ENCODE measurements around the gene NCOR2. TPM values are rescaled to one million over a fixed set of nuclear protein-coding genes. Genes with fewer than 3 reads are reported as not detected.
A peak's percentile ranks its signal among the peaks of the same experiment; 100 is the strongest.

Gene NCOR2
- polyA plus RNA-seq, 2 donors = 22.9 to 48.1 TPM

DNA sequence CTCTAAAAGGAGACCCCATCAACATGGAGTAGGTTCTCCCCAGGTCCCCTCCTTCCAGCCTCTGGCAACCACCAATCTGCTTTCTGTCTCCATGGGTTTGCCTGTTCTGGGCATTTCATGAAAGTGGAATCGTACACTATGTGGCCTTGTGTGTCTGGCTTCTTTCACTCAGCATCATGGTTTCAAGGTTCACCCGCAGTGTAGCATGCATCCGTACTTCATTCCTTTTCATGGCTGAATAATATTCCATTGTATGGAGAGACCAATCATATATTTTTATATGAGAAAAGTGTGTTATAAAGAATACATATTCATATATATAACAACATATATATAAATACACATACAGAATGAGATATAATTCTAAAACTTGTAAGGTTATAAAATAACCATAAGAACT is 19.8 kb downstream of the NCOR2 start:
- Histone ChIP-seq H3K9me3 (ENCODE audit: control insufficient read depth in 2 of 2, insufficient read depth in 1 of 2, low read depth in 1 of 2, low read length in 1 of 2) (no peaks in the 10 kb centered on the region), H3K36me3 (ENCODE audit: control insufficient read depth in 2 of 2, insufficient read depth in 2 of 2, low read length in 1 of 2) (no peaks in the 10 kb centered on the region), H3K4me3 (ENCODE audit: low read depth in 1 of 2, low read length in 2 of 2) (no peak overlapping the region), H3K27ac (ENCODE audit: low read depth in 2 of 2, low read length in 1 of 2) (no peak overlapping the region), H3K4me1 (ENCODE audit: control insufficient read depth in 2 of 2, insufficient read depth in 2 of 2, low read length in 1 of 2) (peaks cover 16 to 36% of the 10 kb centered on the region in 2 donors), H3K27me3 (ENCODE audit: control insufficient read depth in 1 of 2, insufficient read depth in 2 of 2, low read length in 2 of 2) (no peaks in the 10 kb centered on the region)
- 97% methylated on average over 3 of the region's 3 CpGs for WGBS, 2 donors

DNA sequence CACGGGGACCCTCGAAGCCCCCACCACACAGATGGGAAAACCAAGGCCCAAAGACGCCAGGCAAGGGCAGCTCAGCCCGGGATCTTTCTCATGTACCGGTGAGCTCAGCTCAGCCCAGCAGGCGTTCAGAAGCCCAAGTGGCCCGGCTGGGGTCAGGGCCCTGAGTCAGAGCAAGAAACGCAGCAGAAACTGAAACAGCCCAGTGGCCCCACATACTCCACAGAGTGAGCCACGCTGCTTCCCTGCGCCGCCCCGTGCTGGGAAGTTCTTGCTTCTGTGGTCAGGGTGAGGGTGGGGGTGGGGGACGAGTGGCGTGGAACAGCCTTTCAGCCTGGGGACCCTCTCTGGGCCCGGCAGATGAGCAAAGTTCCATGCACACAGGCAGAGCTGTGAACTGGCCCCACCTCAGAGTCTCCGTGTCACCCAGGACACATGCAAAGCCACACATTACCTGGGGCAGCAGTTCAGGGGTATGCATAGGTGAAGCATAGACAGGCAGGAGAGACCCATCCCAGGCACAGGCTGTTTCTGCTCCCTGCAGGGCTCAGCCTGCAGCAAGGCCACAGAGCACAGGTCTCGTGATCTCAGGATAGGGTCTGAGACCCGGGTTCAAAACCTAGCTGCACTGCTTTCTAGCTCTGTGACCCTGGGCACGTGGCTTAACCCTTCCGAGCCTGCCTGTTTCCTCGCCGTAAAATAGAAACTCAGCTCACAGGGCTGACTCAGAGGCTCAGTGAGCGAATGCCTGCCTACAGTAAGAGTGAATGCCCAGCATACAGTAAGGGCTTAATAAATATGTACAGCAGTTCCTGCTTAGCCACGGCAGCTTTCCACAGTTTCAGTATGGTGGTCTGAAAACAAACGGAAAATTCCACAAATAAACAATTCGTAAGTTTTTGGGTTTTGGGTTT is 21.6 kb downstream of the NCOR2 start:
- no peaks in the 10 kb centered on the region for H3K36me3 ChIP-seq (ENCODE audit: control insufficient read depth in 2 of 2, insufficient read depth in 2 of 2, low read length in 1 of 2)
- WGBS, 2 donors = 69 to 70% methylated on average over 26 of the region's 26 CpGs
- no peaks in the 10 kb centered on the region for H3K27me3 ChIP-seq (ENCODE audit: control insufficient read depth in 1 of 2, insufficient read depth in 2 of 2, low read length in 2 of 2)
- H3K4me3 ChIP-seq (ENCODE audit: low read depth in 1 of 2, low read length in 2 of 2) = no peak overlapping the region
- H3K4me1 ChIP-seq (ENCODE audit: control insufficient read depth in 2 of 2, insufficient read depth in 2 of 2, low read length in 1 of 2) = peaks cover 17 to 40% of the 10 kb centered on the region in 2 donors
- H3K9me3 ChIP-seq (ENCODE audit: control insufficient read depth in 2 of 2, insufficient read depth in 1 of 2, low read depth in 1 of 2, low read length in 1 of 2) = no peaks in the 10 kb centered on the region
- H3K27ac ChIP-seq (ENCODE audit: low read depth in 2 of 2, low read length in 1 of 2) = no peak overlapping the region

DNA sequence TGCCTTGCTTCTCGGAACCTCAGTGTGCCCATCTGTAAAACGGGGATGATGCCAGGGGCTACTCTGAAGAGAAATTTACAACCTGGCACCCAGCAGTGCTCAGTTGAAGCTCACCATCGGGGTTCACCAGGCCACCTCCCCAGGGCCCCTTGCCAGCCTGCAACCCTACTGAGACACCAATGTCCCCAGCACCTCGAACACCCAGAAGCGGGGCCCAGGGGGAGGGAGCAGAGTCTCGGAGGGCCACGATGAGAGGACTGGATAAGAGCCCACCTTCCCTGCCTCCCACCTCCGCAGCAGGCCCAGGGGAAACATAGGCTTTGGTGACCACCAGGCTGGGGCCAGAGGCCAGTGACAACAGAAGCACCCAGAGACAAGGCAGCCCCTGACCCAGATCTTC is 22.4 kb downstream of the NCOR2 start:
- no peaks in the 10 kb centered on the region for H3K27me3 ChIP-seq (ENCODE audit: control insufficient read depth in 1 of 2, insufficient read depth in 2 of 2, low read length in 2 of 2)
- WGBS, 2 donors = 81% methylated on average over 8 of the region's 8 CpGs
- H3K36me3 ChIP-seq (ENCODE audit: control insufficient read depth in 2 of 2, insufficient read depth in 2 of 2, low read length in 1 of 2) = no peaks in the 10 kb centered on the region
- H3K4me1 ChIP-seq (ENCODE audit: control insufficient read depth in 2 of 2, insufficient read depth in 2 of 2, low read length in 1 of 2) = peaks cover 12 to 33% of the 10 kb centered on the region in 2 donors
- H3K27ac ChIP-seq (ENCODE audit: low read depth in 2 of 2, low read length in 1 of 2) = no peak overlapping the region
- no peak overlapping the region for H3K4me3 ChIP-seq (ENCODE audit: low read depth in 1 of 2, low read length in 2 of 2)
- no peaks in the 10 kb centered on the region for H3K9me3 ChIP-seq (ENCODE audit: control insufficient read depth in 2 of 2, insufficient read depth in 1 of 2, low read depth in 1 of 2, low read length in 1 of 2)

DNA sequence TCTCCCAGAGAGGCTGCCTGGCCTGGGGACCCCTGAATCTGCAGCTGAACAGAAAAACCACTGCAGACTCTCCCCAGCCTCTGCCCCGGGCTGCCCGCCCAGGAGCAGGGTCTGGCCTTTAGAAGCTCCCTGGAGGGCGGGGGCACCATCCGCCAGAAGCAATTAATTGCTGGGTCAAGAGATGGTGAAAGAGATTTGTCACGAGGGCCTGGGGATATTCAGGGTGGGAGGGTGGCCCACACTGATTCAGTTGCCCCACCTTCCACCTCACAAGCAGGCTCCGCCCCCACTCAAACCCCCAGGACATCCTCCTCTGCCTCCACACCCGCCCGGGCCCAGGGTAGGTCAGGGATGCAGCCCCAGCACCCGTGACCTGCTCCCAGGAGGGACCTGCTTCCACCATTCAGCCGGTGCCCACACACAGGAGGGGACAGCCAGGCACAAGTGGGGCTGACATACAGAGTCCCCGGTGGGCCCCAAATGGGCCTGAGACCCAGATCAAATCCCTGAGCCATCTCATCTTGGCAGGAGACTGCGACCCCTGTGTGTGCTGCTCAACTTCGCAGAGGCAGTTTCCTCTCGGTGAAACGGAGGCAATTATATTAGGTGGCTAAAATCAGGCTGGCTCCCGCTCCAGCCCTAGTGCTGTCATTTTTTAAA is 23.0 kb downstream of the NCOR2 start:
- Histone ChIP-seq H3K27me3 (ENCODE audit: control insufficient read depth in 1 of 2, insufficient read depth in 2 of 2, low read length in 2 of 2) (no peaks in the 10 kb centered on the region), H3K4me1 (ENCODE audit: control insufficient read depth in 2 of 2, insufficient read depth in 2 of 2, low read length in 1 of 2) (peaks cover 15 to 37% of the 10 kb centered on the region in 2 donors), H3K9me3 (ENCODE audit: control insufficient read depth in 2 of 2, insufficient read depth in 1 of 2, low read depth in 1 of 2, low read length in 1 of 2) (no peaks in the 10 kb centered on the region), H3K4me3 (ENCODE audit: low read depth in 1 of 2, low read length in 2 of 2) (no peak overlapping the region), H3K36me3 (ENCODE audit: control insufficient read depth in 2 of 2, insufficient read depth in 2 of 2, low read length in 1 of 2) (no peaks in the 10 kb centered on the region), H3K27ac (ENCODE audit: low read depth in 2 of 2, low read length in 1 of 2) (no peak overlapping the region)
- WGBS, 2 donors = 55 to 57% methylated on average over 16 of the region's 16 CpGs

DNA sequence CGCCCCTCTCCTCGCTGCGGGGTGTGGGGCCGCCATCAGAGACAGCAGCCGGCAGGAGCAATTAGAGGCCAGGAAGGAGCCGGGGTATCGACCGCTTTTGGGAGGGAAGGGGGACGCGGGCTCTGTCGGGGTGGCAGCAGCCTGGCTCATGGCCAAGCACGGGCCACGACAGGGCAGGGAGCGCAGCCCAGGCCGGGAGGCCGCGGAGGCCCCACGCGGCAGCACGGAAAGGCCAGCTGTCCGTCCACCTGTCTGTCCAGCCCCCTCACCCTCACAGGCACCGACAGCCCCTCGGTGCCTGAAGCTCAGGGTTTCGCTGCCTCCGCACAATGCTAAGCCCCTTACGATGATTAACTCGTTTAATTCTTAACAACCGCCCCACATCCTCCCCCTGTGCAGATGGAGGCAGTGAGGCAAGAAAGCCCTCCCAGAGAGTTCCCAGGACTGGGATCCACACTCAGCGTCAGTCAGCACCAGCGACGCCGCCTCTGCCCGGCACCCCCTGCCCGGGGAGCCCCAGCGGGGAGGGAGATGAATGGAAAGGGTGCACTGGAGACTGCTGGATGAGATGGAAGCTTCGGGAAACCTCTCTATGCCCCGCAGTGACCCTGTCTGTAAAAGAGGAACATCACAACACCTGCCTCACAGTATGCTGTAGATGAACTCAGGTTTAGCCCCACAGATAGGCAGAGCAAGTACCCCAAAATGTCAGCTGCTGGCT is 23.7 kb downstream of the NCOR2 start:
- Histone ChIP-seq H3K27me3 (ENCODE audit: control insufficient read depth in 1 of 2, insufficient read depth in 2 of 2, low read length in 2 of 2) (no peaks in the 10 kb centered on the region), H3K4me3 (ENCODE audit: low read depth in 1 of 2, low read length in 2 of 2) (no peak overlapping the region), H3K27ac (ENCODE audit: low read depth in 2 of 2, low read length in 1 of 2) (no peak overlapping the region), H3K4me1 (ENCODE audit: control insufficient read depth in 2 of 2, insufficient read depth in 2 of 2, low read length in 1 of 2) (peaks cover 19 to 39% of the 10 kb centered on the region in 2 donors), H3K9me3 (ENCODE audit: control insufficient read depth in 2 of 2, insufficient read depth in 1 of 2, low read depth in 1 of 2, low read length in 1 of 2) (no peaks in the 10 kb centered on the region), H3K36me3 (ENCODE audit: control insufficient read depth in 2 of 2, insufficient read depth in 2 of 2, low read length in 1 of 2) (no peaks in the 10 kb centered on the region)
- 44 to 47% methylated on average over 37 of the region's 37 CpGs for WGBS, 2 donors

DNA sequence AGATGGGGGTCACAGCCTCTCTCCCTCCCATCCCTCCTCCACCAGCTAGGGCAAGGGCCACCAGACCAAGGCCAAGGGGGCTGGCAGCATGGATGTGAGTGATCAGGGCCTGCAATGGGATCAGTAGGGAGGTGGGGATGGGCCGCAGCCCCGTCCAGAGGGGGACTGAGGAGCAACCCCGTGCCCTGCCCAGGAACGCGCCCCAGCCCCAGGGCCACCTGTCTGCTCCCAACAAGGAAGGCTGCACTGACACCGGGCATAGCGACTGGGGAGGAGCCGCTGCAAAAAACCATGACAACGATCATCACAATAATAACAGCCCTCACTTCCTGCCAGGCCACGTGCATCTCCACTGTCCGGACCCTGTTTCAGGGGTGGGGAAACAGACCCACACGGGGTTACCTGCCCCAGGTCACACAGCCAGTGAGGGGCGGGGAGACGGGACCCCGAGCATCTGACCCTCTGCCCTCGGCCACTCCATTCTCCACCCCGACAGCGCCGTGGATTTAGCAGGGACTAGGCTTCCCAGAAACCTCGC is 24.3 kb downstream of the NCOR2 start:
- H3K27me3 ChIP-seq (ENCODE audit: control insufficient read depth in 1 of 2, insufficient read depth in 2 of 2, low read length in 2 of 2) = no peaks in the 10 kb centered on the region
- no peak overlapping the region for H3K4me3 ChIP-seq (ENCODE audit: low read depth in 1 of 2, low read length in 2 of 2)
- no peaks in the 10 kb centered on the region for H3K36me3 ChIP-seq (ENCODE audit: control insufficient read depth in 2 of 2, insufficient read depth in 2 of 2, low read length in 1 of 2)
- peaks cover 25 to 45% of the 10 kb centered on the region in 2 donors for H3K4me1 ChIP-seq (ENCODE audit: control insufficient read depth in 2 of 2, insufficient read depth in 2 of 2, low read length in 1 of 2)
- WGBS, 2 donors = 27 to 31% methylated on average over 20 of the region's 20 CpGs
- H3K27ac ChIP-seq (ENCODE audit: low read depth in 2 of 2, low read length in 1 of 2) = peak overlapping the region in 1 of 2 donors; percentile 14
- H3K9me3 ChIP-seq (ENCODE audit: control insufficient read depth in 2 of 2, insufficient read depth in 1 of 2, low read depth in 1 of 2, low read length in 1 of 2) = no peaks in the 10 kb centered on the region

DNA sequence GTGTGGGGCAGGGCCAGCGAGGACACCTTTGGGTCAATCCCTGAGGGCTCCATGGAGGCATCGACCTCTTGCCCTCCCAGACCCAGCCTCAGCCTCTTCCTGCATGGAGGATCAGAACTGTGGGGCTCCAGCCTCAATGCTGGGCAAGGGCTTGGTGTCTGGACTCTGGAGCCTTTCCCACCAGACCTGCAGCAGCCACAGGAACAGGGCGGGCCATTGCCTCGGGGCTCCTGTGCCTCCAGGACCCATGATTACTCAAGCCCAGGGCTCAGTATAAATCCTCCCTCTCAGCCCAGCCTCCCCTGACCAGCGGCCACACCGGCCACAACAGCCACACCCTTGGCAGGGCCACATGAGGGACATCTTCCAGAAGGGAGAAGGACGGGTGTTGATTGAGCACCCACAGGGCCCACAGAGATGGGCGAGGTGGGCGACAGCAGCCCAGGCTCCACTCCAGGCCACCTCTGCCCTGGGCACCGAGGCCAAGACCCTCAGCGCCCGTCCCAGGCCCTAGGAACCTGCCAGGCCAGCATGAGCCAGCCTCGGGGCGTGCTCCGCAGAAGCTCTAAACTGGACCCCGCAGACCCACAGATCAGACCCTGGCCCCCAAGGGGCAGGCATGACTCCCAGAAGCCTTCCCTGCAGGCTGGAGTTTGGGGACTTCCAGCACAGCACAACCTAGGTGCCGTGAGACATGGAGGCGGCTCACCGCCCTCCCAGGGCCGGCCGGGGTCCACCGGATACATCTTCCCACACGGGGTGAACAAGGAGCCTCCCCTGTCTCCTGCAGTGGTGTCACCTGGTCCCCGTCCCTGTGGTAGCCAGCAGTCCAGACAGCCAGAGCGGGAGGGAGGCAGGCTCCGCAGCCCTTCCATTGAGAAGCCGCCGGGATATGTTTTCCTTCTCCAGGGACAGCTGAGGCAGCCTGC is 25.1 kb downstream of the NCOR2 start:
- Histone ChIP-seq H3K9me3 (ENCODE audit: control insufficient read depth in 2 of 2, insufficient read depth in 1 of 2, low read depth in 1 of 2, low read length in 1 of 2) (no peaks in the 10 kb centered on the region), H3K27ac (ENCODE audit: low read depth in 2 of 2, low read length in 1 of 2) (no peak overlapping the region), H3K4me1 (ENCODE audit: control insufficient read depth in 2 of 2, insufficient read depth in 2 of 2, low read length in 1 of 2) (peaks cover 25 to 50% of the 10 kb centered on the region in 2 donors), H3K27me3 (ENCODE audit: control insufficient read depth in 1 of 2, insufficient read depth in 2 of 2, low read length in 2 of 2) (no peaks in the 10 kb centered on the region), H3K4me3 (ENCODE audit: low read depth in 1 of 2, low read length in 2 of 2) (no peak overlapping the region), H3K36me3 (ENCODE audit: control insufficient read depth in 2 of 2, insufficient read depth in 2 of 2, low read length in 1 of 2) (no peaks in the 10 kb centered on the region)
- 73 to 79% methylated on average over 27 to 28 of the region's 28 CpGs for WGBS, 2 donors

DNA sequence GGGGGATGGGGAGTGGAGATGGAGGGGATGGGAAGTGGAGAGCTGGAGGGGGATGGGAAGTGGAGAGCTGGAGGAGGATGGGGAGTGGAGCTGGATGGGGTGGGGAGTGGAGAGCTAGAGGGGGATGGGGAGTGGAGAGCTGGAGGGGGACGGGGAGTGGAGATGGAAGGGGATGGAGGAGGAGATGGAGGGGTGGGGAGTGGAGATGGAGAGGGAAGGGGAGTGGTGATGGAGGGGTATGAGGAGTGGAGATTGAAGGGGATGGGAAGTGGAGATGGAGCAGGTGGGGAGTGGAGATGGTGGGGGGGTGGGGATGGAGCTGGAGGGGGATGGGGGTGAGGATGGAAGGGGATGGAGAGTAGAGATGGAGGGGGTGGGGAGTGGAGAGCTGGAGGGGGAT is 26.1 kb downstream of the NCOR2 start:
- Histone ChIP-seq H3K4me3 (ENCODE audit: low read depth in 1 of 2, low read length in 2 of 2) (no peak overlapping the region), H3K27ac (ENCODE audit: low read depth in 2 of 2, low read length in 1 of 2) (no peak overlapping the region), H3K9me3 (ENCODE audit: control insufficient read depth in 2 of 2, insufficient read depth in 1 of 2, low read depth in 1 of 2, low read length in 1 of 2) (no peaks in the 10 kb centered on the region), H3K27me3 (ENCODE audit: control insufficient read depth in 1 of 2, insufficient read depth in 2 of 2, low read length in 2 of 2) (no peaks in the 10 kb centered on the region), H3K4me1 (ENCODE audit: control insufficient read depth in 2 of 2, insufficient read depth in 2 of 2, low read length in 1 of 2) (peaks cover 25 to 50% of the 10 kb centered on the region in 2 donors), H3K36me3 (ENCODE audit: control insufficient read depth in 2 of 2, insufficient read depth in 2 of 2, low read length in 1 of 2) (no peaks in the 10 kb centered on the region)
- WGBS, 2 donors = 75 to 91% methylated on average over 1 of the region's 1 CpG

Data from esophagus (tissue), 2 donors.